NAMALWA (cell line): ENCODE data around the gene RAB27B.

ENCODE experiments used
- DNase-seq: peaks from one replicate; pipeline ENCODE4 v3.0.0-alpha.2; 2015; ENCODE audit warnings: low spot score

Gene RAB27B

DNA sequence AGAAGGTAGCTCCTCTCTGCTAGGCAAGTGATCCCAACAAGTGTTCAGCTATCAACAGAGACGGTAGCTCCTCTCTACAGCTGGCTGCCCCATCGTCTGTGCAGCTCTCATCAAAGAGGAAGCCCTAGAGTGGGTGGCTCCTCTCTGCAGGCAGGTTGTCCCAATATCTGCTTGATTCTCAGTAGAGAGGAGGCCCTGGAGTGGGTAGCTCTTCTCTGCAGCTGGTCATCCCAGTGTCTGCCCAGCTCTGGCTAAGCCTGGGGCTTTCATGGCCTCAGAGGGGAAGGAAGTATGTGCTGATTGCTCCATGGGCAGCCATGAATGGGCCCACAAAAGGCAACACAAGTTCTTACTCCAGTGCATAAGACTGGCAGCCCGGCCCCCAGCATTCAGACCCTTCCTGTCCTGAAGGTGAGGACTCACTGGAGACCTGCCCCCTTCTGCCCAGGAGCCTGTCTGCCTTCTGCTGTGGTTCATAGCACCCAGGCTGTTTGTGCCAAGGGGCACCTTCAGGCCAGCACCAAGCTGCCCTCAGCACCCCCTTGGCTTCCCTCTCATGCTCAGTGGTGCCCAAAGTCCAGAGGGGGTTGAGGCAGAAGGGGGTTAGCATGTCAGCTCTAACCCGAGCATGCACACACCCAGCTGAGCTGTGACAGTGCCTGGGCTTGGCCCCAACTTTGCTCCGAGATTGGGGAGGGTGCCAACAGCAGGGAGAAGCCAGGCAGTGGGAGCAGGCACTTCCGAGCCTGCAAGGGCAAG, 82.1 kb downstream of the RAB27B start:
- no peak for DNase-seq

DNA sequence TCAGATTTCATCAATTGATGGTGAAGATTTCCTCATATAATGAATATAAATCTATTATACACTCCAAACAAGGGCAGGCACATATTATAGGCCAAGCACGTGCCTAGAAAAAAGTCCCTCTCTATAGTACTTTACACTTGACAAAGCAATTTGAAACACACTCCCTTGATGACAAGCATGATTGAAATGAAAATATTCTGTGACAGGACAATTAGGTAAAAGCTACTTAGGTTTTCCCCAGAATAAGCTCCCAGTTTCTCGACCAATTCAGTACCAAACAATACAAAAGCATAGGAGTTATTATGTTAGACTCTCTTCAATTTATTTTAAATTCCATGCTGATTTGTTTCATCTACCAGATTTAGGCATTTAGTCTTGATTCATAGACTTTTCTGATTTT, 83.3 kb downstream of the RAB27B start:
- DNase-seq: no peak

DNA sequence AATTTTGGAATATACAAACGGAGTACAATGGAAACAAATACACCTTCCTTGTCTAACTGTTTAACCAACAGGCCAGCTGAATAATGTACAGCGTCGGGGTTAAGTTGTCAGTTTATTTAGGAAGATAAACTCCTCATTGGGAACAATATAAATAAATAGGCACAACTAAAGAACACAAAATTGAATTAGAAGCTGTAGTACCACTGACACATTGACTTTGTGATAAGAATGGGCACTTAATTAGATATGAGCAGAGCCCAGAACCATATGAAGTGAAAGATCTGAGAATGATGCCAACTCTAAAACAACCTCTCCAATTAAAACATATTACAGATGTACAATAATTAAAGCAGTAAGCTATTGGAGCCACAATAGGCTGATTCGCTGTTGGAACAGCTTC, 86.5 kb downstream of the RAB27B start:
- DNase-seq: no peak

DNA sequence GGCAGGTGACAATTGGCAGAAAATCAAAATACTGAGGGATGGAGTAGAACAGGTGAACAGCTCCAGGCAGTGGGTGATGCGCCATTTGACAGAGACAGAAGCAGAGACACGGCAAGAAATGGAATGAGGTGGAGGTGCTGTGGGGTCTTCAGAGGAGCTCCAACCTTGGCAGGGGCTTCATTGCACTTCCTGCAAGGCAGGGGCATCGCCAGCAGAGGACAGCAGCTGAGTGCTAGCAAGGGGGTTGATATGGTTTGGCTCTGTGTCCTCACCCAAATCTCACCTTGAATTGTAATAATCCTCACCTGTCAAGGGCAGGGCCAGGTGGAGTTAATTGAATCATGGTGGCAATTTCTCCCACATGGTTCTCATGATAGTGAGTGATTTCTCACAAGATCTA, 88.2 kb downstream of the RAB27B start:
- peak; percentile 10 for DNase-seq

DNA sequence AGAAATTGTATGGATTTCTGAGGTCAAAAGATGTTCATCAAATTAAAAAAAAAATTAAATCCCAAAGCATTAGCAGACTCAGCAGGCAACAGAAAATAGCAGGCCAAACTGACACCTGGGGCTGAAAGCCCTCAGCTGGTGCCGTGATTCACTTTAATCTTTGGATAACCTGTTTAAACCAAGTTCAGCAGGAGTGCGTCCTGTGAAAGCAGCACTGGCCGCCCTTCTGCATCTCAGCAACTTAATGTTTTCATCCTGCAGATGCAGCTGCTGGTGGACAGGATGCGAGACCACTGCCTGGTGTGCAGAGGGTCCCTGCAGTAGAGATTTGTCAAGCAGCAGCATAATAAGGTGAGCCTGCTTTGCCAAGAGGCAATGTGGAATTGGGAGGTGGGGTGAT, 89.8 kb downstream of the RAB27B start:
- DNase-seq: no peak

DNA sequence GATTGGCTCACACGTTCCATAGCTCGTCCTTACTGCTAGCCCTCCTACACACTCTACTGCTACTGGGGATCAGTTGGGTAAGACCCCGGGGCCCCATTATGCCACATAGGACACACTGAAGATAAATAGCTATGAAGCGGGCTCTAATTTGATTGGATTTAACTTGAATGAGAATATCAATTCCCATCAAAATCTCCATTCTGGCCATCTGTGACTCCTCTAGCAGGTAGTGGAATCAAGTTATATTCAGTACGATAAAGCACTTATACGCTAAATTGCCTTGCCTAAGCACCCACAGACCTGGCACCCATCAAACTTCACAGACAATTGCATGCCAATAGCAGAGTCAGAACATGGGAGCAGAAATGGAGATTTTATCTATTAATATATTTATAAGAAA, 91.1 kb downstream of the RAB27B start:
- no peak for DNase-seq

DNA sequence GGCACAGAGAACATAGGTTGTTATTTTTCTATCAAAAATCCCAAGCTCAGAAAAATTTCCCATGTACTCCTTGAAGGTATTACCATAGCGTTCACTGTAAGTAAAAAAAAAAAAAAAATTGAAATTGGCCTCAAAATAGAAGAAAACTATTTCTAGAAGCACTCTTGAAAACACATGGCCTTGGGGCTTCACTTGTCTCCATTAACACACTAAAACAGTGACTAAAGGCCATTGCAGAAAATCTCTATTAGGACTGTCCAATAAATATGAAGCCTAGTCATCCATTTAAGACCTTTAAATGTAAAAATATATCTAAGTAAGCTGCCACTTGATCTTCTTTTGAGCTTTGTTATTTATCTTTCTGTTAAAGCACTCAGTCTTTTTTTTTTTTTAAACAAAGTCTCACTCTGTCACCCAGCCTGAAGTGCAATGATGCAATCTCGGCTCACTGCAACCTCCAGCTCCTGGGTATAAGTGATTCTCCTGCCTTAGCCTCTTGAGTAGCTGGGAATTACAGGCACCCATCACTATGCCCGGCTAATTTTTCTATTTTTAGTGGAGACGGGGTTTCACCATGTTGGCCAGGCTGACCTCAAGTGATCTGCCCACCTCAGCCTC, 95.2 kb downstream of the RAB27B start:
- DNase-seq: no peak

DNA sequence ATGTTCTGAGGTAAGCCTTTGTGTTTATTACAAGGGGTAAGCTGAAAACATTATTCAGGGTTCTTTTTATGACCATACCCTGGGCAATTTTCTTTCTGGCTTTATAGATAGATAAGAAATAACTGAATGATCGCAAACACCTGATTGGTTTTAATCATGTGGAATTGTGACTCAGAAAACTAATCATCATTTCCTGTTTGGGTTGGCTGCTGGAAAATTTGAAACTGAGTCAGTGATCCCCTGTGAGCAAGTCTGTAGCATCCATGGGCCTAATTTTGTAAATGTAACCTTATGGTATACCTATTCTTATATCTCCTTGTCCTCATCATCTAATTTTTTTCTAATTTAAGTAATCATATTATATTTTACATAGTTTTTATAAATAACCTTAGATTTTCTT, 96.7 kb downstream of the RAB27B start:
- no peak for DNase-seq

DNA sequence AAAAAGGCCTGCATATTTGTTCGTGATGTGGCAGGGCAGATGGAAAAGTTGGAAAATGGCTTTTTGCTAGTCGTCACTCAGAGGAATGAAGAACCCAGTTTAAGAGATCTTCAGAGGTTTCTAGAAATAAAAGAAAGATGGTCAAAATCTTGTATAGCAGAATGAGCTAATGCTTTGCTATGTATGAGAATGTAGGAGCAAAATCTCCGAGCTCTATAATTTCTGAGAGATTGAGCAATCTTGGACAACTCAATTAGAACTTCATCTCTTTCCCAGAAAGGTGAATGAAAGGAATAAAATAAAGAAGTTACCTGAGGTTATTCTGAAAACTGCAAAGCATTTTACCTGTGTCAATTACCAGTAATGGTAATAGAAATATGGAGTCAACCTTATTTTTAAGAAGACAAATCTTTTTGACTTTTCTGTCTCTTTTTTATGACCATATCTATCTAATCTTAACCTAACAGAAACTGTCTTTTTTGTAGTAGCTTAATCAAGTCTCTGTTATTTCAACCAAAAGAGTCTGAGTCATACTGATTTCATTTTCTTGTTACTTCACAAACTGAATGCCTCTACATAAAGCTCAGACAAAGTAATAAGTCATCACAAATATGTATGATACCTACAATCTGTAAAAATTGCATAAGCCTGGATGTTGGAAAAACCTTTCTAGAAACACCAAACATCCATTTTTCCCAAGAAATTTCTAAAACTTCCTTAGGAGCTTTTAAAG, 98.5 kb downstream of the RAB27B start:
- DNase-seq: no peak

DNA sequence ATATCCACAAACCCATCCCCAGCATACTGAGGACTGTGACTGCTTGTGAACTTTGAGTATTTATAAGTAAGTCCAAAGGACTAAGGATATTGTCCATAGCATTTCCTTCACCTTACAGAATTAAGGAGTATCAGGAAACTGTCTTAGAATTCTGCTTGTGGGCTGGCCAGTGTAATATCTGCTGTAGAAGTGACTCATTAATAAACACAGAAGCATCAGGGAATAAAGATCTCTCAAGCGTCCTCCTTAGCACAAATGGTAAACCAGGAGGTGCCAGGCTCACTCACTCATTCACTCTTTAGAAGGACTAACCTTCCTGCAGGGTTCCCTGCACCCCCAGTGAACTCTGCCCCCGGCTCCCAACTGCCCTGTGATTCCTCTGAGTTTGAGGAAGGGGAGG, 100.0 kb downstream of the RAB27B start:
- no peak for DNase-seq

DNA sequence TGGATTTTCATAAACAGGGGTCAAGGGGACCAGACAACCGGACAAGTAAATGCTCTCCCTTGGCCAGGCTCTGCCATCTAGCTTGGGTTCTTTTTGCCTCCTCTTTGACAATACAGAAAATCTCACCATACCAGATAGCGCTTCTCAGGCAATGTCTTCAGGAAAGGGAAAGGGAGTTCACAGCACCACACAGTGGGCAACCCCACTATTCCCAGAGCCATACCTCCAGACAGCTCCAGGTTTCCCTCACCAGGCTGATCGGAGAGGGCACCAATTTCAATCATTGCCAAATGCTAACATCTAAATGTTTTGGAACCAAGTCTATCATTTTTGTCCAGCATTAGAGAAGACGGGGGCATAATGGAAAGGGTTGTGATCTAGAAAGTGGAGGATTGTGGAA, 102.9 kb downstream of the RAB27B start:
- DNase-seq: no peak

DNA sequence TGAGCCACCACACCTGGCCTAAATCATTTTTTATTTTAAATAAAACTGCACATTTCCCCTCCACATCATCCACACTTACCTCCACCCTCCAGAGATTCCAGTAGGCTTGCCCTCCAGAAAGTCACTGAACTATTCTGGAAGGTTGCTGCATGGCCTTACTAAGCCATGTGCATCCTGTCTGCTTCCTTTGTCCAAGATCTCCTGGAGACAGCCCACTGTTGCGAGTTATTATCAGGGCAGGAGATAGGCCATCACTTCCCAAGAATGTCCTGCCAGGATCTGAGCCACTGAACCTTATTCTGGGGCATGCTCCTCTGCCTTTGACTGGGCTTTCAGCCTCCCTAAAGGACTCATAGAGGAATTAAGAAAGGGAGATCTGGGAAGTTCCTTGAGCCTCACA, 104.2 kb downstream of the RAB27B start:
- DNase-seq: no peak

DNA sequence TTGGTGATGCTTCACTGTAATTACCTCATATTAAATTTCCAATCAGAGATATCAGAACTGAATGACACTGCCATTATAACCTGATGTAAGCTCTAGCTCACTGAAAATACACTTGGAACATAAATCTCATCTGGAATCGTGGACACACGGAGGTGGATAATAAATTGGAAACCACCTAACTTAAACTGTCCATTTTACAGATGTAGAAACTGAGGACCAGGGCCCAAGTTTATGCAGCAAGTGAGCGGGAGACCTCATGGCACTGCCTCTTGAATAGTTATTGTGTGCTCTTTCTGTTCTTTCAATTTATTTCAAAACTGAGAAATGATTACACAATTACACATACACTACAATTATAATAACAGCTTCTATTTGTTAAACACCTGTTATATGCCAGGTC, 110.2 kb downstream of the RAB27B start:
- no peak for DNase-seq

DNA sequence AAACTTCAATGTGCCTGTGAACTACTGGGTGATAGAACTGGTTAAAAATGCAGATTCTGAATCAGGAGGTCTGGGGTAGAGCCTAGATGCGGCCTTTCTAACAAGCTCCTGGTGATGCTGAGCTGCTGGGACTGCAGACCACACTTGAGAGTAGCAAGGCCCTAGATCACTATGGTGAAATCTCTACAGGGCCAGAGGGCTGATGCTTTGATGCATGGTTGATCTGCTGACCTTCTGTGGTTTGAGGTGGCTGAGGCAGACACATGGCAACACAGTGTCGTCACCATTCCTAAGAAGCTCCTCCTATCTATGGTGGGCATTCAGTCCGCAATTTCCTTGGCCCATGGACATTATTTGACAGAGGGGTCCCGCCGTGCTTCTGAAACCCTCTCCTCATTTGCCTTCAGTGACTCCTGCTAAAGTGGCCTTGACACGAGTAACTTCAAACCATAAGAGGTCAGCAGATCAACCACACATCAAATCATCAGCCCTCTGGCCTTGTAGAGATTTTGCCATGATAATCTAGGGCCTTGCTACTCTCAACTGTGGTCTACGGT, 111.2 kb downstream of the RAB27B start:
- no peak for DNase-seq

DNA sequence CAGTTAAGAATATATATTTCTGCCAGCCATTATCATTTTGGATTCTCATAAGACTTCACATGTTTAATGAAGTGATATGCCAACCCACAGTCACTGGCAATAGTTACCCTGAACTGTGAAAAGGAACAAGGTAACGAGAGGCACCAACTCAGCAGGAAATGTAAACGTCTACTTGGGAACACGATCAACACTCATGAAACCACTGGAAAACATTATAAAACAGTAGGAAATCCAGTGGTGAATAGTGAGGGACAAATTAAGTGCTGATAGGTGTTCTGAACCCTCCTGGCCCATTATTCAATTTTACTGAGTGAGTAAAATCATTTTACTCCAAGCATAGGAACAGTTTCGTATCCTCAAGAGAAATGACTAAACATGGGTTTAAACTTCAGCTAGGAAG, 113.9 kb downstream of the RAB27B start:
- DNase-seq: no peak

DNA sequence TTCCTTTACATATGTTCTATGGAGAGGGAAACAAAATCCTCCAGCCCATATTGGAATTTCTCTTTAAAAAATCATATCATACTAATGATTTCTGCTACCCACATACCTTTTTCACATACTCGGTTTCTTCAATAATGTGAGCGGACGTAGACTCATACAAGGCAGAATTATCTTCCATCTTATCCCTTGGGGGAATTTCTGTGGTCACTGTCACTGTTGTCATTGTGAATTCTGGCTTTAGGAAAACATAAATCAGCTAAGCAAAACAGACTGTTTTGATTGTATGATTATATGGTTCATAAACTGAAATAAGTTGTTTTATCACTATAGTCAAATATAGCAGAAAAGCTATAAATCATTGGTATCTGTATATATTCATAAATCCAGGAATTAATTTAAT, 114.3 kb downstream of the RAB27B start:
- no peak for DNase-seq
